HG02943 (cell line): Measurements from ENCODE around the gene NECAB2.

Source experiments
- ATAC-seq: cut with Tn5 transposase; IDR thresholded peaks from one replicate; pipeline ENCODE4 v1.9.1; 2021; ENCODE audit warnings: mild to moderate bottlenecking, low read depth, moderate library complexity; ENCODE audit not compliant: unreplicated experiment

The NECAB2 gene

GRCh38 chr16:84014570-84015327 is 46.7 kb downstream of the NECAB2 start:
- no peak for ATAC-seq

- ATAC-seq = no peak
These were observed 47.4 kb downstream of the NECAB2 start for GRCh38 chr16:84015399-84015798.

GRCh38 chr16:84016477-84016876 is 48.4 kb downstream of the NECAB2 start:
- no peak for ATAC-seq

- no peak for ATAC-seq
These were observed 50.7 kb downstream of the NECAB2 start for GRCh38 chr16:84018710-84019109.

GRCh38 chr16:84020353-84020752 is 52.3 kb downstream of the NECAB2 start:
- ATAC-seq = no peak

GRCh38 chr16:84021488-84021887 is 53.4 kb downstream of the NECAB2 start:
- ATAC-seq = no peak

- ATAC-seq = no peak
These were observed 54.6 kb downstream of the NECAB2 start for GRCh38 chr16:84022644-84023043.

- no peak for ATAC-seq
These were observed 56.8 kb downstream of the NECAB2 start for GRCh38 chr16:84024854-84025253.

GRCh38 chr16:84026606-84027005 is 58.6 kb downstream of the NECAB2 start:
- no peak for ATAC-seq

- ATAC-seq = no peak
These were observed 59.6 kb downstream of the NECAB2 start for GRCh38 chr16:84027625-84028024.

- ATAC-seq = no peak
These were observed 61.4 kb downstream of the NECAB2 start for GRCh38 chr16:84029297-84030047.

GRCh38 chr16:84031556-84031955 is 63.5 kb downstream of the NECAB2 start:
- no peak for ATAC-seq

GRCh38 chr16:84032458-84033178 is 64.6 kb downstream of the NECAB2 start:
- no peak for ATAC-seq

- ATAC-seq = no peak
These were observed 65.5 kb downstream of the NECAB2 start for GRCh38 chr16:84033251-84034195.

- ATAC-seq = no peak
These were observed 66.5 kb downstream of the NECAB2 start for GRCh38 chr16:84034516-84034915.

GRCh38 chr16:84036131-84036530 is 68.1 kb downstream of the NECAB2 start:
- no peak for ATAC-seq

- no peak for ATAC-seq
These were observed 69.0 kb downstream of the NECAB2 start for GRCh38 chr16:84036982-84037425.

GRCh38 chr16:84038469-84038868 is 70.4 kb downstream of the NECAB2 start:
- ATAC-seq = no peak

GRCh38 chr16:84039696-84040095 is 71.7 kb downstream of the NECAB2 start:
- ATAC-seq = no peak

GRCh38 chr16:84040226-84040822 is 72.3 kb downstream of the NECAB2 start:
- no peak for ATAC-seq
